ENCODE data around the gene TRANK1.

TRANK1 gene

GRCh38 chr3:36877930-36878685 lies 66.7 kb downstream of the TRANK1 start:
- H3K27ac ChIP-seq (ENCODE audit: low read depth, low read length) = no peak overlapping the region
- no peaks in the 10 kb centered on the region for H3K27me3 ChIP-seq (ENCODE audit: control insufficient read depth, low read length)
- no peaks in the 10 kb centered on the region for H3K9me2 ChIP-seq (replicated peaks; ENCODE audit: control insufficient read depth, low read length)
- TF ChIP-seq EZH2phosphoT487 (IDR thresholded peaks at IDR 0.05; ENCODE audit: borderline replicate concordance, low read length) (no peak), CTCF (IDR thresholded peaks at IDR 0.05; ENCODE audit: low read depth, low read length, poor library complexity, severe bottlenecking) (no peak)
- H4K20me1 ChIP-seq (ENCODE audit: control insufficient read depth, insufficient read depth, low read depth, low read length) = no peaks in the 10 kb centered on the region
- H3K79me2 ChIP-seq (ENCODE audit: control insufficient read depth, low read length) = peaks cover 5% of the 10 kb centered on the region; the same call in 1 of the 2 replicates
- H3K4me2 ChIP-seq (ENCODE audit: low read length) = no peak overlapping the region
- no peak overlapping the region for H3K4me3 ChIP-seq (ENCODE audit: low read length)
- H3K4me1 ChIP-seq (ENCODE audit: control insufficient read depth, low read length) = peaks cover 41% of the 10 kb centered on the region
- H3F3A ChIP-seq (ENCODE audit: control insufficient read depth, insufficient read depth) = peaks cover 15% of the 10 kb centered on the region
- H3K36me3 ChIP-seq (ENCODE audit: control insufficient read depth, low read length) = peaks cover 15% of the 10 kb centered on the region
- H3K9me3 ChIP-seq (ENCODE audit: control insufficient read depth, insufficient read depth, low read length) = no peaks in the 10 kb centered on the region

GRCh38 chr3:36876181-36876936 lies 68.5 kb downstream of the TRANK1 start:
- Histone ChIP-seq H3K4me3 (ENCODE audit: low read length) (peak overlapping the region; percentile 53), H3K36me3 (ENCODE audit: control insufficient read depth, low read length) (peaks cover 3% of the 10 kb centered on the region), H3K9me2 (replicated peaks; ENCODE audit: control insufficient read depth, low read length) (no peaks in the 10 kb centered on the region), H3K79me2 (ENCODE audit: control insufficient read depth, low read length) (peaks cover 5% of the 10 kb centered on the region; the same call in 1 of the 2 replicates), H3K4me1 (ENCODE audit: control insufficient read depth, low read length) (peaks cover 35% of the 10 kb centered on the region), H4K20me1 (ENCODE audit: control insufficient read depth, insufficient read depth, low read depth, low read length) (no peaks in the 10 kb centered on the region), H3K27me3 (ENCODE audit: control insufficient read depth, low read length) (no peaks in the 10 kb centered on the region), H3K27ac (ENCODE audit: low read depth, low read length) (peak overlapping the region; percentile 43), H3K4me2 (ENCODE audit: low read length) (peak overlapping the region; percentile 62), H3F3A (ENCODE audit: control insufficient read depth, insufficient read depth) (peaks cover 12% of the 10 kb centered on the region), H3K9me3 (ENCODE audit: control insufficient read depth, insufficient read depth, low read length) (no peaks in the 10 kb centered on the region)
- TF ChIP-seq CTCF (IDR thresholded peaks at IDR 0.05; ENCODE audit: low read depth, low read length, poor library complexity, severe bottlenecking) = no peak
- no peak for TF ChIP-seq EZH2phosphoT487 (IDR thresholded peaks at IDR 0.05; ENCODE audit: borderline replicate concordance, low read length)

DNA sequence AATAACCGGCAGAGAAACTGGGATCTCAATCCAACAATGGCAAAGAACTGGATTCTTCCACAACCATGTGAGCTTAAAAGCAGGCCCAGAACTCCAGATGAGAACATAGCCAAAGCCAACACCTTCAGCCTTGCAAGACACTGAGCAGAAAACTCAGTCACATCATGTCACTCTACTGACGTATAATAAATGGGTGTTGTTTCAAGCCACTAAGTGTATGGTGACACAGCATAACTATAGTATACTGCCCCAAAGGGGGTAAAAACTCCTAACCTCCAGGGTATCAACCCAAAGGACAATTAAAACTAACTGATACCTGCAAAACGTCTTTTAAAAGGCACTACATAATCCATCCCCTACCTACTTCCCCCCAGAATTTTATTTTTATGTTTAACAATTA lies 69.5 kb downstream of the TRANK1 start:
- Histone ChIP-seq H3K27ac (ENCODE audit: low read depth, low read length) (no peak overlapping the region), H3K36me3 (ENCODE audit: control insufficient read depth, low read length) (peaks cover 5% of the 10 kb centered on the region)
- TF ChIP-seq CTCF (IDR thresholded peaks at IDR 0.05; ENCODE audit: low read depth, low read length, poor library complexity, severe bottlenecking) = no peak
- TF ChIP-seq EZH2phosphoT487 (IDR thresholded peaks at IDR 0.05; ENCODE audit: borderline replicate concordance, low read length) = no peak

More for the DNA sequence above, 69.5 kb downstream of the TRANK1 start:
- Histone ChIP-seq H3K9me3 (ENCODE audit: control insufficient read depth, insufficient read depth, low read length) (no peaks in the 10 kb centered on the region), H3K9me2 (replicated peaks; ENCODE audit: control insufficient read depth, low read length) (no peaks in the 10 kb centered on the region), H3K27me3 (ENCODE audit: control insufficient read depth, low read length) (no peaks in the 10 kb centered on the region), H4K20me1 (ENCODE audit: control insufficient read depth, insufficient read depth, low read depth, low read length) (no peaks in the 10 kb centered on the region), H3K4me3 (ENCODE audit: low read length) (no peak overlapping the region), H3F3A (ENCODE audit: control insufficient read depth, insufficient read depth) (peaks cover 11% of the 10 kb centered on the region), H3K79me2 (ENCODE audit: control insufficient read depth, low read length) (peaks cover 5% of the 10 kb centered on the region; the same call in 1 of the 2 replicates), H3K4me2 (ENCODE audit: low read length) (no peak overlapping the region), H3K4me1 (ENCODE audit: control insufficient read depth, low read length) (peaks cover 35% of the 10 kb centered on the region)
